NCI-H146 treated with DMSO at 0.1 percent for 48 hours (cell line): Measurements from ENCODE around the gene DPH5.
"Not testable (repeated sequence)": the region's sequence is repeated elsewhere in the genome, so short reads cannot be mapped to it uniquely, and the experiment has no call there.

ENCODE experiments used
- DNase-seq: peaks from one replicate; lab custom pipeline; 2025; ENCODE audit not compliant: unreplicated experiment; lab: John Stamatoyannopoulos, UW

Gene DPH5

GRCh38 chr1:100989306-100990077 lies 36.1 kb downstream of the DPH5 start:
- no peak for DNase-seq

- DNase-seq: no peak
These were observed 37.5 kb downstream of the DPH5 start for GRCh38 chr1:100988121-100988520.

- DNase-seq: no peak
These were observed 42.8 kb downstream of the DPH5 start for GRCh38 chr1:100982793-100983192.

GRCh38 chr1:100979631-100980030 lies 46.0 kb downstream of the DPH5 start:
- DNase-seq: no peak

GRCh38 chr1:100976936-100977335 lies 48.6 kb downstream of the DPH5 start:
- no peak for DNase-seq

GRCh38 chr1:100972185-100972584 lies 53.4 kb downstream of the DPH5 start:
- DNase-seq: peak; percentile 47

GRCh38 chr1:100971021-100971420 lies 54.6 kb downstream of the DPH5 start:
- DNase-seq: no peak

- no peak for DNase-seq
These were observed 56.3 kb downstream of the DPH5 start for GRCh38 chr1:100969327-100969726.

GRCh38 chr1:100968621-100969020 lies 57.0 kb downstream of the DPH5 start:
- DNase-seq: no peak

- DNase-seq: no peak
These were observed 65.5 kb downstream of the DPH5 start for GRCh38 chr1:100960098-100960497.

- no peak for DNase-seq
These were observed 66.0 kb downstream of the DPH5 start for GRCh38 chr1:100959502-100960060.

GRCh38 chr1:100955322-100955721 lies 70.3 kb downstream of the DPH5 start:
- DNase-seq: no peak

- no peak for DNase-seq
These were observed 71.4 kb downstream of the DPH5 start for GRCh38 chr1:100953960-100954730.

GRCh38 chr1:100952970-100953369 lies 72.6 kb downstream of the DPH5 start:
- DNase-seq: not testable (repeated sequence)

- no peak for DNase-seq
These were observed 73.4 kb downstream of the DPH5 start for GRCh38 chr1:100952104-100952745.

GRCh38 chr1:100950781-100951180 lies 74.8 kb downstream of the DPH5 start:
- no peak for DNase-seq

- no peak for DNase-seq
These were observed 75.2 kb downstream of the DPH5 start for GRCh38 chr1:100950337-100950736.

- peak; percentile 27 for DNase-seq
These were observed 75.9 kb downstream of the DPH5 start for GRCh38 chr1:100949515-100950158.

GRCh38 chr1:100948721-100949405 lies 76.7 kb downstream of the DPH5 start:
- DNase-seq: not testable (repeated sequence)

GRCh38 chr1:100947816-100948215 lies 77.8 kb downstream of the DPH5 start:
- DNase-seq: not testable (repeated sequence)
